Medulla oblongata (tissue), 1 donor: ENCODE measurements around the gene CEP131.
"Not testable (repeated sequence)": the region's sequence is repeated elsewhere in the genome, so short reads cannot be mapped to it uniquely, and the experiment has no call there.

Experiments used
- DNase-seq: peaks from one replicate; pipeline ENCODE4 v3.0.0-alpha.2; 2015; ENCODE audit errors: extremely low spot score

CEP131 gene

DNA sequence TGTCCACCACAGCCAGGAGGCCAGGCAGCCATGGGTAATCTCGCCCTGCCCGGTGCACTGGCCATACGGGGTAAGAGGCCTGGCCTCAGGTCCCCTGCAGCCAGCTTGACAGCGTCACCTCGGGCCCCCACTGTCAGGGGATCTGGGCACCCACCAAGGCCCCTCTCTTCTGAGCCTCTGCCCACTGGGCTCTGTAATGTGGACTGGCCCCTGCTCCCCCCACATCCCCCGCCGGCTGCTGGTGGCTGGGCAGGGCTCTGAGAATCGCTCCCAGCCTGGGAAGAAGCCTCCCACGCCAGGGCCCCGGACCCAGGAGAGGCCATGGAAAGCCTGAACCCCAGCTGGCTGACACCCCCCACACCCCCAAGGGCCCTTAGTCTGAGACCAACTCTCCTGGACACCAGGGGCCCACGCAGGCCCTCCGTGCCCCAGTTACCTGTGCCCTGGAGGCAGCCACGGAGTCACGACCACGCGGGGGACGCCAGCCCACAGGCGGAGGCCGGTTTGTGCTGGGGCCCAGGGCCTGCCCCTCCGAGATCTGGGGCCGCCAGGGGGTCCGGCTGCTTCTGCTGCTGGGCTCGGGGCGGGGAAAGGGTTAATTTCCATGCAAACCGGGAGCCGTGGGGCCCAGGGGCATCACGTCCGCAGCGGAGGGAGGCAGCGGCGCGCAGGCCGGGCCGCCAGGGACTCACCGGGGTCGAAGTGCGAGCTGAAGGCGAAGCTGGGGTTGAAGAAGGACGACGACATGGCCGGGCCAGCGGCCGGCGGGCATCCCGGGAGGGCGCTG, 57.3 kb downstream of the CEP131 start, which contains the start of gene PVALEF:
TSS of gene PVALEF (plus strand) at position 262 of the 787 bp plus-strand sequence. CDS start 15,720 bp downstream, outside the sequence.
- peak; percentile 45 for DNase-seq

DNA sequence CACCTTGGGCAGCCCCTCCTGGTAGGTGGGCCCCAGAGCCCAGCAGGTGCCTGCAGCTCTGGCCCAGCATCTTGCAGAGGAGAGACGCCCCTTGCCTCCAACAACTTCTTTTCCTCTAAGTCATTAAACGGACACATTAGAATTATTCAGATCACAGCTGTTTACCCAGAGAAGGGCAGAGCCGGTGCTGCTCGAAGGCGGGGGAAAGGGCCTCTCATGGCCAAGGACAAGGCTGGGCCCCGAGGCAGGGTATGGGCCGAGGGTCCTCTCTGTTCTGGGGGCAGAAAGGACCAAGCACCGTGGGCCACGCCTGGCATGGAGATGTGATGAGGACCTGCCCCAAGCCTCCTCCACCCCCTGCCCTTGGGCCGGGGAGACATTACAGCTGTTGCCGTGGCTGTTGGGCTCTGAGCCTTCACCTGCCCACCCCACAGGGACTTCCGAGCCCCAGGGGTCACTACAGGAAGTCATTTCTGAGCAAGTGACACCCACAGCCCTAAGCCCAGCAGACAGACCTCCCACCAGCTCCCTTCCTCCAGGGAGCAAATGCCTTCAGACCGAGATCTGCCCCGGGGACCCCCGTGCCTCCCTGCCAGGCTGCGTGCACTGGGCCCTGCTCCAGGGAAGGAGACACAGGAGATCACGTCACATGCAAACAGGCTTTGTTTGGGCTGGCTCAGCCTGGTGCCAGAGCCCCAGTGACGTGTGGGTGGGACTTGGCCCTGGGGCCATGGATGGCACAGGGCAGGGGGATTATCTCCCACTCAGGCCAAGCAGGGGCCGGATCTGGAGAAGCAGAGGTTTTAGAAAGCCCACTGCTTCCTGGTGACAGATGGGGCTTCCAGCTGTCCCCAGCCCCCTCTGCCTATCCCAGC, 58.2 kb downstream of the CEP131 start:
- peak; percentile 80 for DNase-seq

DNA sequence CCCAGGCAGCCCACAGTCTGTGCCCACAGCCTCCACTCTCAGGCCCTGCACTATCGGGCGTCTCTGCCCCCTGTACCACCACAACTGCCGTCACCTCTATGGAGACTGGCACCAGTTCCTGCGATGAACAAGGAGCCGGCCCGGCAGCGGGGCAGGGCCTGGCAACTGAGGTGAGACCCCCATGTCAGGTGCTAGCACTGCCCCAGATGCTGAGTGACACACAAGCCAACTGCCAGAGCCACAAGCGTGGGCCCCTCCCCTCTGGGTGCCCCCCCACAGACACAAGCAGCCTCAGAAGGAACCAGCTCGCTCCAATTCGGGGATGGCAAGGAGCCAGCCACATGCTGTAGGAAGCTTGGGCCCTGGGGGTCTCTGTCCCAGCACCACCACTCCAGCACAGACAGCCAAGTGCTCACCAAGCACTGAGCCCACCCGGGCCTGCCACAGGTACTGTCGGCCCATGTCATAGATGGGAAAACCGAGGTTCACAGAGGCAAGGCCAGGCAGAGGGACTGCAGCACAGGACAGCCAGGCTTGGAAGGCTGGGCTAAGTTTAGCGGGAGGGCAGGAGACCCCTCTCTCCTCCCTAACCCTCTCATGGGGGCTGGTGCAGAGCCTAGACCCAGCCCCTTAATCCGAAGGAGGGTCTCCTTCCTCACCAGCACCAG, 58.9 kb downstream of the CEP131 start:
- no peak for DNase-seq

DNA sequence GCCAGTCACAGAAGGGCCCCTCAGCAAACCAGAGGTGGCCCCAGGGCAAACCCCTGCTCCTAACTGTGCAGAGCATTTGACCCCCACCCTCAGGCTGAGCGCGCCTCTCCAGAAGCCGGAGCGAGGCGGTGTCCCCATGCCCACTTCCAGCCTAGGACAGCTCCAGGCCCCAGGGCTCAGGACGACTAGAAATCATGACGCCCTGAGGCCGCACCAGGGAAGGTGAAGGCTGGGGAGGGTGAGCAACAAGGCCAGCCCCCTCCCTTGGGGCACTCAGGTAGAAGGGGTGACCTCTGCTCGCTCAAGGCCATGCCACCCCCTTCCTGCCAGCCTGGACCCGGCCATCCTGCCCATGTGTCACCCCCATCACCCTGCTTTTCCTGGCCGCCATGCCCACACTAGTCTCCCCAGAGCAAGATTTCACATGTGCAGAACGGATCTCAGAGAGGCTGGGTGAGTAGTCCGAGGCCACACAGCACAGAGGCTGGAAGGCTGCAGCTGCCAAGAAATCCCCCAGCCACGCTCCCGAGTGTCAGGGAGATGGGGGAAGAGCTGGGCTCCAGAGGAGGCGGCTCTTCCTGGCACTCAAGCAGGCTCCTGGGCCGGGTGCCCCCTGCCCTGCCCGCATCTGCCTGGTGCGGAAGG, 59.6 kb downstream of the CEP131 start:
- DNase-seq = no peak

DNA sequence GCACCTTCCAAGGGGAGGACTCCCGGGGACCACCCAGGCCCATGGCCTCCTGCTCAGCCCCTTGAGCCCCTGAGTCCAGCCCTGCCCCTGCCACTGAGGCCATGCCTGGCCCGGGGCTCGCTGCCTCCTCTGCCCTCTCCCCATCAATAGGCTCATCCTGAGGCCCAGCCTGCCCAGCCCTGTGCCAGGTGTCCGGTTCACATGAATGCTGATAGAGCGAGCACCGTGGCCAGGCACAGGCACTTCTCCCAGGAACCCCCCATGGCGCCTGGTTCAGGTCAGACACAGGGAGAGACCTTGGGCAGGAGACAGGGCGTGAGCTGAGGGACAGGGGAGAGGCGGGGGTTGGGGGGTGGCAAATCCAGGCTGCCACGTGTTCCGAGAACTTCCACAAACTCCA, 60.3 kb downstream of the CEP131 start:
- DNase-seq = no peak

DNA sequence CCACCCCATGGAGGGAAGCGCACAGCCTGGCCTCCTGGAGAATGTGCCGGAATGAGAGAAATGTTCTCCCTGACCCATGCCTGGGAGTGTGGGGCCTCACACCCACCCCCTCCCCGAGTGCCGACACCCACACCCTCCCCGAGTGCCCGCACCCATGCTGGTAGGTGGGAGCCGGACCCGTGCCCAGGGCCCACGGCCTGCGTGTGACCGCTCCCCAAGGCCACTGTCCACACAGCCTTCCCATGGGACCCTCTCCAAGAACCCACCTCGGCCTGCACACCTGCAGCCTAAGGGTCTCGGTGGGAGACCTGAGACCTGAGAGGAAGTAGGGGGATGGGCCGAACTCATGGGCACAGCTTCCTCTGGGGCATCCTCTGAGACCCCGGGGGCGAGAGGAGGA, 60.8 kb downstream of the CEP131 start:
- DNase-seq = no peak

DNA sequence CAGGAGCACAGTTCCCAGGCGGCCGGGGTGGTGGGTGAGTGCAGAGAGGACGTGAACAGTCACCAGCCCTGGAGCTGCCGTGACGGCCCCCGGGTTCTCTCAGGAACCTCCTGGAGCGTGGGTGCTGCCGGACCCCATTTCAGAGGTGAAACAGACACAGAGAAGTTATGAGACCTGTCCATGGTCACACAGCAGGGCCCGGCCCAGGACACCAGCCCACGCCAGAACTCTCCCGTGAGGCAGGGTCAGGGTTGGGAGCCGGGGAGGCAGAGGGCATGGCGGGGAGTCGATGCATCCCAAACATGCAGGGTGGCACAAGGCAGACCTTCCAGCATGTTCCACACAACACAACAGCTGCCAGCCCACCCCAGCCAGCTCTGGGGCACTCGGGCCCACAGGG, 61.2 kb downstream of the CEP131 start:
- DNase-seq = no peak

DNA sequence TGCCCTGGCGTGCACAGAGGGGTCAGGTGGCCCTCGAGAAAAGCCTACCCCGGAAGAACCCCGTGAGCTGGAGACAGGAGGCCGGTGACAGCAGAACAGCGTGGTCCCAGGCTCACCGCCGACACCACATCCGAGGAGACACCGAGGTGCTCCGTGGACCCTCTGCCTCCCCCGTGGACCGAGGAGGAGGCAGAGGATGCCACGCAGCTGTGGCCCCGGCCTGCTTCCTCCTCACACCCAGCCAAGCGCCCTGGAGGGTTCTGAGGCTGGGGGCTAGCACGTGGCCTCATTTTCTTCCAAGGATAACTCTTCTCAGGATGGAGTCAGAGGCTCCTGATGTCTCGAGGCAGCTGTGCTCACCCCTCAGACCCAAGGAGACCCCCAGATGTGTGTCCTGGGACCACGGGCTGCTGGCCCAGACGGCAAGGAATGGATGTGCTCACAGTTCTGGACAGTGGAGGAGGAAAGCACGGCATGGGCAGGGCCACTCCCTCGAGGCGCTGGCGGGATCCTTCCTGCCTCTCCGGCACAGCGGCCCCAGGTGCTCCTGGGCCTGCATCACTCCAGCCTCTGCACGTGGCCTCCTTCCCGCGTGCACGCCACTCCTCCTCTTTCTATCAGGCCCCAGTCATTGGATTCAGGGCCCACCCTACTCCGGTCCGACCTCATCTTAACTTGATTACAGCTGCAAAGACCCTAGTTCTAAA, 61.9 kb downstream of the CEP131 start:
- no peak for DNase-seq

DNA sequence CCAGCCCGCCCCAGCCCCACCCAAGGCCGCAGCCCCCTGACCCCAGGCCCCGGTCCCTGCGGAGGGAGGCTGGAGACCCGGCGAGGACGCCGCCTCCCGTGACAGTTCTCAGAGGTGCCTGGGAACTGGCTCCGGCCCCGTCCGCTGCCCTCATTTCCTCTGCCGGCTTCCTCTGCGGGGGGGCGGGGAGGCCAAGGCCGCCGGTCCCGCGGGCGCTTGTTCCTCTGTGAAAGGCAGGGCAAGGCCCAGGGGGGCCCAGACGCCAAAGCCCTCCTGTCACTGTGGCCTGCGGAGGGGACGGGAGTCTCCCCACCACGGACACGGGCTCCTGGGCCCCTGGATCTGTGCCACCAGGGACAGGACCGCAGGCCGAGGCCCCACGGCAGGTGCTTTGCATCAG, 62.5 kb downstream of the CEP131 start:
- peak; percentile 37 for DNase-seq

DNA sequence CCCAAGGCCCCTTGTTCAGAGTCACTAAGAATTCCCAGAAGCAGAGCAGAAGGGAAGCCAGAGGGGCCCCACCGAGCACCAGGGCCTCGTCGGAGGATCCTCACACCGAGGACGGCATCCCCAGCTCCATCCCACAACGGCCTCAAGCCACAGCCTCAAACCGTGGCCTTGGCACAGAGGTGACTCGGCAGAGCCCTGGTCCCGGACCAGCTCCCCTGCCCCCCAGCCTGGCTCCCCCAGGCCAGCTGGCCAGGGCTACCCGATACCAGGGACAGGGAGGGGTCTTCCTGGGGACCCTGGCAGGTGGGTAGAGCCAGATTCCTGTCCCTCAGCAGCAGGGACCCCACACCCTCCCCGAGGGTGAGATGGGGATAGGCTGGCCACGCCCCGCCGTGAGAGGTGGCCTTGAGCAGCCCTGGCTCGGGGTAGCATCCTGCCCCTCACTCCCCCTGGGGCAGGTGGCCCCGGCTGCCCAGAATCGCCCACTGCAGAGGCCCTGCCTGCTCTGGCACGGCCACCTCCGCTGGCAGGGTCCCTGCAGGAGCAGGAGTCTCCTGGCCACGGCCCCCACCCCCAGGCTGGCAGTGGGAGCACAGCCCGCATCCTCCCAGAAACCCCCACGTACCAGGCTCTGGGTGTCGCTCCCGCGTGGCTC, 63.0 kb downstream of the CEP131 start:
- no peak for DNase-seq

DNA sequence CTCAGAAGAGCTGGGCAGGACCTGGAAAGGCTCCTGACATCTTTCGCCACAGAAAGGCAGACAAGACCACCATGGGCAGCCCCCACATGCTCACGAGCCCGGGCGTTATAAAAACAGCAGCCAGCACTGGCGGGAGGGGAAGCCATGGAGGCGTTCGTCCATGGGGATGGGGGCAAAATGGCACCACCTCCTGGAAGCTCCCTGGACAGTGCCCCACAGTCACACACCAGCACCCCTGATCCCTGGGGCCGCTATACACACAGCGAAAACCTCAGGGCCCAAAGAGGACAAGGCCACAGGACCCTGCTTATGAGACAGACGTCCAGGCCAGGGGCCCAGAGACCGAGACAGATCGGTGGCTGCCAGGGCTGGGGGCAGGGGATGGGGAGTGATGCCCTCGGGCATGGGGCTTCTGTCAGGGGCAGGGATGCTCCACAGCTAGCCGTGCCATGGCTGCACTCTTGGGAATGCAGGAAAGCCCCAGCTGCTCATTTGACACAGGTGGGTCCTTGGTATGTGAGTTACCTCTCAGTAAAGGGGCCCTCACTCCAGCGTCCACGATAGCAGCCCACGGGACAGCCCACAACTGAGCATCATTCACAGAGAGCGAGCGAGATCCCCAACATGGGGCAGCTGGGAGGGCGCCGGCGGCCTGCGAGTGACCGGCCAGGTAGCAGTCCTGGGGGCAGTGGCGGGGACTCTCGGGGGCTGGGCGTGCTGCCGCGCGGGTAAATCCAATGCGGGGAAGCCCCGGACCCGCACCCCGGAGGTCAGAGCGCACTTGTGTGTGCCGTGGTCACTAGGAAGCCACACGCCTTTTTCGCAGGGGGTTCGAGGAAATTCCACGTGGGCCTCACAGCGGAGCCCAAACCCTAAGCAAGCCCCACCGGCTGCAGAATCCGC, 63.8 kb downstream of the CEP131 start:
- DNase-seq = no peak

DNA sequence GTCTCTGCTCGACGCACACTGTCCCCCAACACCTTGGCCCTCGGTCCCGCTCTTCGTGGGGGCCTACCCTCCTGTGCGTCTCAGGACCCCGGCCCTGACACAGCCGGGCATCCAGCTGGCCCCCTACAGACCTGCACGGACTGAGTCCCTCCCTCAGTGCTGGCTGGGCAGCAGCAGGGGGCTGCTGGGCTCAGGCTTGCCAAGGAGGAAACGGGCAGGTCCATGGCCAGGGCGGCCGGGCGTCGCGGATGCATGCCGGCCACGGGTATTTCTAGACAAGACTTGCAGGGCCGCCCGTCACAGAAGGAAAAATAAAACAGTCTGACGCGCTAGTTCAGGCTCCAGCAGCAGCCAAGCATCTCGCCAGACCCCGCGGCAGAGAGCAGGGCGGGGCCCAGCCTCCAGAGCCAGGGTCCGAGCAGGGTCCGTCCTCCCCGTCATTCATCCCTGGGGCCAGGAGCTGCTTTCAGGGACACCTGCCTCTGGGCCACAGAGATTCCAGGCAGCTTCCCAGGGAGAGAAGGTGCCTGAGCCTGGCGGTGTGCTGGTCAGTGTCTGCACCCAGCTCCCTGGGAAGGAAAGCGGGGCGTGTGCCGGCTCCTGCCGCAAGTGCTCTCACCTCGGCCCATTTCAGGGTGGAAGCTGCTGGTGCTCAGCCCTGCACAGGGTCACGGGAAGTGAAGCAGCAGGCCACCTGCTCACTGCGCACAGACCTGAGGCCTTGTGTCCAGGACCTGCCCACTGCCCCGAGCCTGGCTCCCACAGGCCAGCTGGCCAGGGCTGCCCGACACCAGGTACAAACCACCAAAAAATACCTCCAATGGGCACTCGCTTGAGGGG, 64.7 kb downstream of the CEP131 start:
- DNase-seq = no peak

DNA sequence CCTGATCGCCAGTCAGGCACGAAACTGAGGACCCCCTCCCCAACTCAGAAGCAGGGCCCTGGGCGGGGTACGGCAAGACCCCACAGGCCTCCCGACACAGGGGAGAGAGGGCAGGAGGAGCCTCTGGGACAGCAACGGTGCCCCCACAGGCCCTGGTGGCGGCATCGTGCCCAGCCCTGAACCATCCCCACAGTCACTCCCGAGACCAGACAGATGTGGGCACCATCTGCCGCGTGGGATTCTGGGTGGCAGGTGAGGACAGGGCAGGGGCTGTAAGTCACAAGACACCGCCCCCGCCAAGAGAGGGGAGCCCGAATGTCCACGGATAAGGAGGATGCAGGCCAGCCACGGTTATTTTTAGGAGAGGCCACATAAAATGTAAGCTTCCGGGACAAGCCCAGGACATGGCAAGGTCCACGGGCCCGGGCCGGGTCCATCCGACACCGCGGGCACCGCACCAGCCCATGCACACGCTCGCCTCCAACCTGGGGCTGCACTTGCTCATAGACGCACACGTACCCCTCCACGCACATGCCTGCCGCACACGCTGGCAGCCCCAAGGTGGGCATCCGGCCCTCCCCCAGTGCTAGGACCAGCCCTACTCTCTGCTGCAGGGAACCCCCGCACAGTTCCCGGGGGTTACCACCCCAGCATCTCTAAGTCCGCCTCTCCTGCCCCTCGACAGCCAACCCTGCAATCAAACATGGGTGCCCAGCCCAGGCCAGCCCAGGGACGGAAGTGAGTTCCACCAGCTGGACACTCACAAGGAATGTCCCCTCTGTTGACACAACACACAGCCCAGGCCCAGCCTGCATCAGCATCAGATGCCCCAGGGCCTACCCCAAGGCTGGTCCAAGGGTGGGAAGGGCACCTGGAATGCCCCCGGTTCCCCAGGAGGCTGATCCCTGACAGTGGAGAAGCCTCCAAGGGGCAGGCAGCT, 65.6 kb downstream of the CEP131 start:
- no peak for DNase-seq

DNA sequence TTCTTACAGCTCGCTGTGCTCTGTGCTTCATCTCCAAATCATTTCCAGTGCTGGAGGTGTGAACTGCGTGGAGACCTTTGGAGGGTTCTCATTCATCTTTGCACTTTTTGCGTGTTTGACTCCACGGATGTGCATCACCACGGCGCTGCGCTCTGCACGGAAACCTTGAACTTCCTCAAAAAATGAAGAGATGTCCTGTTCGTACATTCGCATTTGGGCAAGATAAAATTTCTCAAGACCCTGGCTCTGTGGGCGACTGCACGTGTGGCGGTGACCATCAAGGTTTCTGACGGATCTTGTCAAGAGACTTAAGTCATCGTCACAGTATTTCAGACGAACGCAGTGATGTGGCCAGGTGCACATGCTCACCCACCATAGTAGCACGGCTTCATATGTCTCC, 67.8 kb downstream of the CEP131 start:
- no peak for DNase-seq

DNA sequence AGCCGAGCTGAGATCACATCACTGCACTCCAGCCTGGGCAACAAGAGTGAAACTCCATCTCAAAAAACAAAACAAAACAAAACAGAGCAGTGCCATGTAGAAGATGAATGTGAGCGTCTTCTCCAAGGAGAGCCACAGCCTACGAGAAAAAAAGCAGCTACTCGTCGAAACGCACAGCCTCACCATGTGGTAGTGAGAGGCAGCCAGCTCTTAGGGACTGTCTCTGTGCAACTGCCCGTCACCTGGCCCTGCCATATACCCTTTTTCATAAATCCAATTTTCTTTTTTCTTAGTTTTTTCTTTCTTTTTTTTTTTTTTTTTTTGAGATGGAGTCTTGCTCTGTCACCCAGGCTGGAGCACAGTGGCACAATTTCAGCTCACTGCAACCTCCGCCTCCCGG, 68.7 kb downstream of the CEP131 start:
- not testable (repeated sequence) for DNase-seq

DNA sequence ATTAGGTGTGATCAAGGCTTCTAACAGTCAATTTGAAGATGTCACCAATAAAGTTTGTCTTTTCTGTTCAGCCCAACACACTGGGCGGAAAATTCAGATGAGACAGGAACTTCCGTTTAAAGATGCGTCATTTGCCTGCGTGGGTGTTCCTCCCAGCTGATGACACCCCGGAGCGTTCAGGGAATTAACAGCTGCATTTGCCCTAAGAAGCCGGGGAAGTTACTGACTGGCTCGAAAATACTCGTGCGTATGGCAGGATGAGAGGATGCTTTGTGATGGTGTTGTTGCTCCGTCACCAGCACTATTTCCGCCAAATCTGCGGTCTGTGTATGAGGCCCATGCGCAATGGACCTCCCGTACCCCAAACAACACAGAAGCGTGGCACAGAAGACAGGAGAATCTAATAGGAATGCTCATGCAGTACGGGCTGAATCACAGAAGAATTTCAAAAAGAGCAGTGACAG, 69.4 kb downstream of the CEP131 start:
- peak; percentile 94 for DNase-seq

DNA sequence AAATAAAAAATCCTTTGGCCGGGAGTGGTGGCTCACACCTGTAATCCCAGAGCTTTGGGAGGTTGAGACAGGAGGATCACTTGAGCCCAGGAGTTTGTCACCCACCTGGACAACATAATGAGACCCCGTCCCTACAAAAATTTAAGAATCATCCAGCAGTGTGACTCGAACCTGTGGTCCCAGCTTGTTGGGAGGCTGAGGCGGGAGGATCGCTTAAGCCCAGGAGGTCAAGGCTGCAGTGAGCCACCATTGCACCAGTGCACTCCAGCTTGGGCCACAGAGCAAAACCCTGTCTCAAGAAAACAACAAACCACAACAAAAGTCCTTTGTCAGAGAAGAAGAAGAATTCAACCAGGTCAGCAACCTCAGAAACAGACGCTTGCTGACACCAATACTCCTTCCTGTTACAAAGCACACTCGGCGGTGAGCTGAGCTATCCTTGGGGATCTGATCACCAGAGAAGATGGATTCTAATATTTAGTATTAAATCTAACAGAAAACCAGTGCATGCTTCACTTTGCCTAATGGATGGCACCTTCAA, 70.4 kb downstream of the CEP131 start:
- DNase-seq = no peak
